Right lobe of liver (tissue), 6 donors: ENCODE results near the gene SLC39A7. TPM values are rescaled to one million over a fixed set of nuclear protein-coding genes. Genes with fewer than 3 reads are reported as not detected.

ENCODE experiments used
- ATAC-seq, 4 donors: fragments of 200-7000 bp; cut with Tn5 transposase; one replicate each; pipeline ENCODE4 v1.9.1; 2020; ENCODE audit warnings: mild to moderate bottlenecking in 4 of 4, moderate library complexity in 4 of 4
- DNase-seq, 3 donors: peaks; one replicate each; pipeline ENCODE4 v3.0.0-alpha.2; 2020
- H3K27ac ChIP-seq, 3 donors: fragments of 200-600 bp; one replicate each; pipeline ENCODE4 v1.8.0; 2022
- H3K27me3 ChIP-seq, 2 donors: fragments of 200-600 bp; one replicate each; pipeline ENCODE4 v1.8.0; 2022
- H3K36me3 ChIP-seq, 4 donors: fragments of 200-600 bp; sonication (generic) in 1 of 4; one replicate each; pipeline versions ENCODE4 v1.5.1 to v1.8.0; 2017 to 2022; ENCODE audit warnings: control low read depth in 1 of 4
- H3K4me1 ChIP-seq, 4 donors: fragments of 200-600 bp; sonication (generic) in 1 of 4; one replicate each; pipeline versions ENCODE4 v1.5.1 to v1.8.0; 2017 to 2022; ENCODE audit warnings: control low read depth in 1 of 4
- H3K4me3 ChIP-seq, 3 donors: fragments of 200-600 bp; one replicate each; pipeline ENCODE4 v1.8.0; 2022
- H3K9me3 ChIP-seq, 4 donors: fragments of 200-600 bp; sonication (generic) in 1 of 4; one replicate each; pipeline versions ENCODE4 v1.5.1 to v1.8.0; 2017 to 2022; ENCODE audit warnings: control low read depth in 1 of 4
- POLR2A ChIP-seq: fragments of 450-650 bp; IDR thresholded peaks from one replicate; pipeline ENCODE4 v1.6.1; 2017; ENCODE audit warnings: antibody characterized with exemption, mild to moderate bottlenecking
- WGBS: methylation state at CpG from one replicate; pipeline ENCODE4 v1.1.6; 2018; ENCODE audit warnings: low coverage, low lambda C conversion rate; ENCODE audit not compliant: insufficient coverage; ENCODE audit errors: missing lambda C conversion rate; 5-methylcytosine and 5-hydroxymethylcytosine counted together
- intact Hi-C, 2 donors: fragments of 100-400 bp; cut with DNase I; formaldehyde crosslinking; loops; one replicate each; pipeline versions ENCODE4 v1.11.2 to v1.14.1; 2022
- long read RNA-seq: library from polyadenylated mRNA; unstranded; transcript quantifications from one replicate; pipeline ENCODE4 v2.0.0, GENCODE V29; 2019
- total RNA-seq, 6 experiments: library from RNA; depleted of rRNA in 2 of 6; stranded (reverse); fragments of >200 nt in 2 of 6; fragmentation: NEBNext Ultra II Directional in 3 of 6; extraction: Animal tissue kit (Norgen Biotek cat#: 25700) in 3 of 6; gene quantifications; one replicate each; pipeline versions ENCODE4 v1.1.0 to v1.2.4, GENCODE V29; 2016 to 2023
- TF ChIP-seq, protein P1 (sequence below), 4 donors: fragments of 200-600 bp in 3 of 4; fragments of 450-650 bp in 1 of 4; IDR thresholded peaks; one replicate each; pipeline versions ENCODE4 v1.5.1 to v1.8.0; 2016 to 2022; ENCODE audit warnings: antibody characterized with exemption in 4 of 4, mild to moderate bottlenecking in 2 of 4
- donor health status: DM: no; HTN: yes; CAD: no.
- donor health status: DM: no; HTN: no; CAD: no.
- donor health status: DM: no; HTN: no; CAD: no.
- donor health status: DM: no; HTN: yes; CAD: no.
- donor health status: DM: no; HTN: yes; CAD: no.

Gene SLC39A7, protein sequence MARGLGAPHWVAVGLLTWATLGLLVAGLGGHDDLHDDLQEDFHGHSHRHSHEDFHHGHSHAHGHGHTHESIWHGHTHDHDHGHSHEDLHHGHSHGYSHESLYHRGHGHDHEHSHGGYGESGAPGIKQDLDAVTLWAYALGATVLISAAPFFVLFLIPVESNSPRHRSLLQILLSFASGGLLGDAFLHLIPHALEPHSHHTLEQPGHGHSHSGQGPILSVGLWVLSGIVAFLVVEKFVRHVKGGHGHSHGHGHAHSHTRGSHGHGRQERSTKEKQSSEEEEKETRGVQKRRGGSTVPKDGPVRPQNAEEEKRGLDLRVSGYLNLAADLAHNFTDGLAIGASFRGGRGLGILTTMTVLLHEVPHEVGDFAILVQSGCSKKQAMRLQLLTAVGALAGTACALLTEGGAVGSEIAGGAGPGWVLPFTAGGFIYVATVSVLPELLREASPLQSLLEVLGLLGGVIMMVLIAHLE
- total RNA-seq: 10 to 100 TPM; 33.5 to 61.4 (median 50.1) TPM
- long read RNA-seq, partial matches to known transcripts: 0 of 1 reads
- long read RNA-seq, other reads (novel, unspliced or antisense): 1 of 1 reads

DNA sequence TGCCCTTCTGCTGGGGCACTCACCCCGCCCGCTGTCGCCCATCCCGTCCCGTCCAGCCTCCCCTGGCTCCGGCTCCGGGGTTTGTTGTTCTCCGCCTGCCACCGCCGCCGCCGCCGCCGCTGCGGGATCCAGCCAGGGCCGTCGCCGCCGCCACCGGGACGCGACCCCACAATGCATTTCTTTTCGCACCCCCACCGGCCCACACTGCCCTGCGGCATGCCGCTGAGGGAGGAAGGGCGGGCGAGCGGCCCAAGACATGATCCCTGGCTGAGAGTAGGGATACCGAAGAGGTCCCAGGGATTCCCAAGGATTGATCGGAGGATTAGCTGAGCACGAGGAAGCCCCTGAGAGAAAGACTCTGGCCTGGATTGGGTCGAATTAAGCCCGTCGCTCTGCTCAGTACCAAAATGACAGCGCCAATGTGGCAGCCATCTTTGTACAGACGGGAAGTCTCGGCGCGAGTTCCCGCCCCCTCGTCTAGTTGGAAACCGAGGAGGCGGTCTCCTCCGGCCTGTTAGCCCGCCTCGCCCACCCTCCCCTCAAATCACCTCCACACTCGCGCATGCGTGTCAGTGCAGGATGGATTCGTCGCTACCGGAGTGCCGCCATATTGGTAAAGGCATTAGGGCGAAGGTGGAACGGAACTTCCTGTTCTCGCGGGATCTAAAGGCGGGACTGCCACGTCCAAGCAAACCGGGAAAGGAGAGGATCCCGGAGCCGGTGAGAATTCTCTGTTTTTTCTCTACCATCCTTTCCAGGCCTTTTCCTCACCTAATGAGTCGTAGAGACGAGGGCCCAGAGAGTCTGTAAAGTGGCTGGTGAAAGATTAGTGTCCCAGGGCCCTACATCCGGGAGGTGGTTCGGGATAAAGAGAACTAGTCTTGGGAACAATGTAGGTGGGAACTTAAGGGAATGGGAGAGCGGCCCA is at the start of gene SLC39A7, which contains the start of gene RXRB:
SLC39A7 (plus strand) TSS at position 649 of the 928 bp plus-strand sequence. CDS start 379 bp downstream, outside the sequence.
RXRB (minus strand) TSS at position 447 of the 928 bp plus-strand sequence; CDS start at position 258, 189 bp downstream.
- Histone ChIP-seq H3K4me1 (peaks cover 3 to 62% (median 25%) of the 10 kb centered on the region in 4 donors), H3K36me3 (peaks cover 0 to 37% (median 21%) of the 10 kb centered on the region in 4 donors), H3K27me3 (no peaks in the 10 kb centered on the region), H3K27ac (peak within 1 kb of the TSS; percentile 94 to 98 (median 96)), H3K9me3 (no peaks in the 10 kb centered on the region), H3K4me3 (peak within 1 kb of the TSS; percentile 59 to 96 (median 88))
- peak; percentile 71 for TF ChIP-seq POLR2A
- TF ChIP-seq, protein P1, sequence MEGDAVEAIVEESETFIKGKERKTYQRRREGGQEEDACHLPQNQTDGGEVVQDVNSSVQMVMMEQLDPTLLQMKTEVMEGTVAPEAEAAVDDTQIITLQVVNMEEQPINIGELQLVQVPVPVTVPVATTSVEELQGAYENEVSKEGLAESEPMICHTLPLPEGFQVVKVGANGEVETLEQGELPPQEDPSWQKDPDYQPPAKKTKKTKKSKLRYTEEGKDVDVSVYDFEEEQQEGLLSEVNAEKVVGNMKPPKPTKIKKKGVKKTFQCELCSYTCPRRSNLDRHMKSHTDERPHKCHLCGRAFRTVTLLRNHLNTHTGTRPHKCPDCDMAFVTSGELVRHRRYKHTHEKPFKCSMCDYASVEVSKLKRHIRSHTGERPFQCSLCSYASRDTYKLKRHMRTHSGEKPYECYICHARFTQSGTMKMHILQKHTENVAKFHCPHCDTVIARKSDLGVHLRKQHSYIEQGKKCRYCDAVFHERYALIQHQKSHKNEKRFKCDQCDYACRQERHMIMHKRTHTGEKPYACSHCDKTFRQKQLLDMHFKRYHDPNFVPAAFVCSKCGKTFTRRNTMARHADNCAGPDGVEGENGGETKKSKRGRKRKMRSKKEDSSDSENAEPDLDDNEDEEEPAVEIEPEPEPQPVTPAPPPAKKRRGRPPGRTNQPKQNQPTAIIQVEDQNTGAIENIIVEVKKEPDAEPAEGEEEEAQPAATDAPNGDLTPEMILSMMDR (IDR thresholded peaks at IDR 0.05): no peak
- ATAC-seq (peak; percentile 73 to 78 (median 75)), DNase-seq (peak; percentile 99)
- under 1% methylated on average over 43 of the region's 68 CpGs for WGBS
- intact Hi-C loops: no loop called here

DNA sequence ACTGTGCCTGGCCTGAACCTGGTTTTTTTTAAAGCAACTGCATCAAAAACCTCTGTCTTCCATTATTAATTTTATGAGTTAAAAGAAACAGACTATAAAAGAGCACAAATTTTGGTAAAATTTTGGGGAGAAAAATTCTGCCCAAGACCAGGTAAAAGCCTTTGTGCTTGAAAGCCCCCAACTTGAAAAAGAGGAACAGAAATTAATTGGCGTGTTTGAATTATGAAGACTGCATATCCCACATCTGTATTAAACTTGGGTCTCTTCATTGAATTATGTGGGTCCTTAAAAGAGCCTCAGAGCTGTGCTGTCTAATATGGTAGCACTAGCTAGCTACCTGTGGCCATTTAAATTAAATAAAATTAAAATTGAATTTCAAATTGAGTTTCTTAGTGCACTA is 49.6 kb upstream of the SLC39A7 start:
- Histone ChIP-seq H3K4me1 (no peaks in the 10 kb centered on the region), H3K36me3 (no peaks in the 10 kb centered on the region), H3K27me3 (no peaks in the 10 kb centered on the region), H3K27ac (no peak overlapping the region), H3K9me3 (no peaks in the 10 kb centered on the region), H3K4me3 (no peak overlapping the region)
- TF ChIP-seq POLR2A: no peak
- TF ChIP-seq, protein P1 (IDR thresholded peaks at IDR 0.05): no peak
- ATAC-seq (no peak), DNase-seq (no peak)
- intact Hi-C loops: no loop called here
- WGBS: 60% methylated on average over 1 of the region's 1 CpG

DNA sequence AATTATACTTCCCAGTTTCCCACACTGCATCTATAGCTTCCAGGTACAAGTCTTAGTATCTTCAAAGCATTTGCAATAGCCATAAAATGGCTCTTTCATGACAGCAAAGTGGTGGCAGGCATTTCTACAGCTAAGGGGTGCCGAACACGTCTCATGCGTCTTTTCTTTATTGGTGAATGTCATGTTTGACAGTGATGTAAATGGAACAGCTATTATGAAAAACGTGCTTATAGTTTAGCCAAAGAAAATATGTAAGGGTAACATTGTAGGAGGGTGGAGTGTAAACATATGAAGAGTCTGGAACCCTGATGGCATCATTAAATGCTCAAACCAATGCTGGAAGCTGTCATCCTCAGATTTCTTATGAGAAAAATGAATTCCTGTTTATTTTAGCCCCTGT is 46.3 kb upstream of the SLC39A7 start:
- intact Hi-C loops: no loop called here
- H3K4me1 ChIP-seq: no peaks in the 10 kb centered on the region
- H3K27me3 ChIP-seq: no peaks in the 10 kb centered on the region
- TF ChIP-seq, protein P1 (IDR thresholded peaks at IDR 0.05): no peak
- TF ChIP-seq POLR2A: no peak
- H3K4me3 ChIP-seq: no peak overlapping the region
- no peaks in the 10 kb centered on the region for H3K9me3 ChIP-seq
- no peak for DNase-seq
- ATAC-seq: no peak
- 69% methylated on average over 4 of the region's 4 CpGs for WGBS
- no peaks in the 10 kb centered on the region for H3K36me3 ChIP-seq
- H3K27ac ChIP-seq: no peak overlapping the region

DNA sequence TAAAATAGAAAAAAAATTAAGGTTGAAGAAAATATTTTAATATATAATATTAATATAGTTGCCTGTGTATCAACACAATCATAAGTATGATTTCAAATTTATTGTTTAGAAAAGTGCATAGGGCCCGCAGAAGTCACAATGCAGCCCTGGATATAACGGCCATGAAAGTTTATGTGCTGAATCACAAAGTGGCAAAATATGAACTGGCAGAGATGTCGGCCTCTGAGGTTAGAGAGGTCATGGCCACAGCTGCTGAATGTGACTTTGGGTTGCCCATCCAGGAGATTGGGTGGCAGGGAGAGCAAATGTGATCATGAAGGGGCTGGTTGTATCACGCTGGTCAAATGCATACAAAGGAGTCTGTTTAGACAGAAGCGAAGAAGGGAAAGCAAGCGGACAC is 44.1 kb upstream of the SLC39A7 start:
- intact Hi-C loops: no loop called here
- no peak for ATAC-seq
- 93% methylated on average over 2 of the region's 6 CpGs for WGBS
- Histone ChIP-seq H3K4me1 (no peaks in the 10 kb centered on the region), H3K27ac (no peak overlapping the region), H3K4me3 (no peak overlapping the region), H3K9me3 (no peaks in the 10 kb centered on the region), H3K27me3 (no peaks in the 10 kb centered on the region), H3K36me3 (no peaks in the 10 kb centered on the region)
- TF ChIP-seq, protein P1 (IDR thresholded peaks at IDR 0.05): no peak
- no peak for TF ChIP-seq POLR2A
- no peak for DNase-seq
